ENCODE data around the gene ZFYVE26.

DNA sequence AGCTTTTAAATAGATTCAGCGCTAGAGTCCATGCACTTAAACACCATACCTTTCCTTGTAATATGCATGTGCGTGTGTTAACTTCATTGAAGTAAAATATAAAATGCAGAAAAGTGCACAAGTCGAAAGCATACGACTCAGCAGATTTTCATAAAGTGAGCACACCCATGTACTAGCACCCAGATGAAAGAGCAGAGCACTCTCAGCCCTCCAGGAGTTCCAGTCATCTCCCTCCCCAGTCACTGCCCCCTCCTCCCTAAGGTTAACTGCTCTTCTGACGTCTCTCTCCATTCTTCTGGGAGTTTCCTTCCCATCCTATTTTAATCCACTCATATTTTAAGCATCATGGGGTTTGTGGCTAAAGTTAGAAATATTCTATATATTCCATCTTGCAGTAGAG is 94.5 kb downstream of the ZFYVE26 start:
- TF ChIP-seq POLR2A (IDR thresholded peaks at IDR 0.05), result no peak
- TF ChIP-seq, protein P1, sequence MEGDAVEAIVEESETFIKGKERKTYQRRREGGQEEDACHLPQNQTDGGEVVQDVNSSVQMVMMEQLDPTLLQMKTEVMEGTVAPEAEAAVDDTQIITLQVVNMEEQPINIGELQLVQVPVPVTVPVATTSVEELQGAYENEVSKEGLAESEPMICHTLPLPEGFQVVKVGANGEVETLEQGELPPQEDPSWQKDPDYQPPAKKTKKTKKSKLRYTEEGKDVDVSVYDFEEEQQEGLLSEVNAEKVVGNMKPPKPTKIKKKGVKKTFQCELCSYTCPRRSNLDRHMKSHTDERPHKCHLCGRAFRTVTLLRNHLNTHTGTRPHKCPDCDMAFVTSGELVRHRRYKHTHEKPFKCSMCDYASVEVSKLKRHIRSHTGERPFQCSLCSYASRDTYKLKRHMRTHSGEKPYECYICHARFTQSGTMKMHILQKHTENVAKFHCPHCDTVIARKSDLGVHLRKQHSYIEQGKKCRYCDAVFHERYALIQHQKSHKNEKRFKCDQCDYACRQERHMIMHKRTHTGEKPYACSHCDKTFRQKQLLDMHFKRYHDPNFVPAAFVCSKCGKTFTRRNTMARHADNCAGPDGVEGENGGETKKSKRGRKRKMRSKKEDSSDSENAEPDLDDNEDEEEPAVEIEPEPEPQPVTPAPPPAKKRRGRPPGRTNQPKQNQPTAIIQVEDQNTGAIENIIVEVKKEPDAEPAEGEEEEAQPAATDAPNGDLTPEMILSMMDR (IDR thresholded peaks at IDR 0.05), result no peak
